Esophagus squamous epithelium (tissue), 4 donors: ENCODE measurements around the gene KIF2C.

Experiments used
- CTCF ChIP-seq, 6 experiments: fragments of 450-650 bp in 4 of 6; fragments of 200-600 bp in 2 of 6; sonication (generic) in 2 of 6; IDR thresholded peaks; one replicate each; pipeline ENCODE4 v1.5.1; 2016 to 2019; ENCODE audit warnings: antibody characterized with exemption in 6 of 6, mild to moderate bottlenecking in 4 of 6, moderate library complexity in 4 of 6
- POLR2A ChIP-seq, 4 donors: fragments of 450-650 bp; IDR thresholded peaks; one replicate each; pipeline ENCODE4 v1.6.1; 2017; ENCODE audit warnings: antibody characterized with exemption in 4 of 4, mild to moderate bottlenecking in 4 of 4, moderate library complexity in 3 of 4

GRCh38 chr1:44693159-44693558, 46.5 kb upstream of the KIF2C start:
- no peak for TF ChIP-seq POLR2A (IDR thresholded peaks at IDR 0.05)
- TF ChIP-seq CTCF (IDR thresholded peaks at IDR 0.05), result no peak
